ENCODE measurements around the gene NPTN.

Gene NPTN

DNA sequence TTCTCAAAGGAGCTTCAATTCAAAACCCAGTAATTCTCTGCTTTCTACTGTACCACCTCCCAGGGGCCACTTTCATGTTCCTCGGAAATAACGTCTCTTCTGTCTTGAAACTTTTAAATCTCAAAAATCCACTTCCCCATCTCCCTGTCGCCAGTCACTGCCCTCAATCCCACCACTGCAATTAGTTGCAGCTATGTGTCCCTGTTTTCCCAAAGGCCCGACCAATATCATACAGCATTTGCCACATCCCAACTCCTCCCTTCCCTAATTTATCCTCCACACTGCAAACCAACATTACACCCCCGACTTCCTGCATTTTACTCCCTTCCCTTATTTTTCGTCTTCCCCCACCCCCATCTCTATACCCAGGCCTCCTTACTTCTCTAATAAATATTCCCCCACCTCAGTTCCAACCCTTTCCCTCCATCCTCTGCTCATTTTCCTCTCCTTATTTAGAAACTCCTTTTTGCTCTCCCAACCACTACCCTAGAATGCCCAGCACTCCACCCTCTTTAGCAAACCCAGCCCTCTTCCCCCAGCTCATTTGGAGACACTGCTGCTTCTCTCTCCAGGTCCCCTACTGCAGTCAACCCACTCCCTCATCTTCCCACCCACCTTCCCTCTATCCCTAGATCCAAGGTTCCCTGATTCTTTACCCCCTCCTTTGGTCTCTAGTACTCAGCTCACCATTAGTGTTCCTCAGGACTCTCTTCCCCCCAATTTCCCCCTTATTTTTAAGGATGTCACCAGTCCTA, 1.1 kb downstream of the NPTN start:
- DNase-seq = peak in 1 of 2 donors; percentile 10

GRCh38 chr15:73630921-73631362, 2.2 kb downstream of the NPTN start:
- DNase-seq = no peak

GRCh38 chr15:73629798-73630429, 3.3 kb downstream of the NPTN start:
- DNase-seq = no peak

DNA sequence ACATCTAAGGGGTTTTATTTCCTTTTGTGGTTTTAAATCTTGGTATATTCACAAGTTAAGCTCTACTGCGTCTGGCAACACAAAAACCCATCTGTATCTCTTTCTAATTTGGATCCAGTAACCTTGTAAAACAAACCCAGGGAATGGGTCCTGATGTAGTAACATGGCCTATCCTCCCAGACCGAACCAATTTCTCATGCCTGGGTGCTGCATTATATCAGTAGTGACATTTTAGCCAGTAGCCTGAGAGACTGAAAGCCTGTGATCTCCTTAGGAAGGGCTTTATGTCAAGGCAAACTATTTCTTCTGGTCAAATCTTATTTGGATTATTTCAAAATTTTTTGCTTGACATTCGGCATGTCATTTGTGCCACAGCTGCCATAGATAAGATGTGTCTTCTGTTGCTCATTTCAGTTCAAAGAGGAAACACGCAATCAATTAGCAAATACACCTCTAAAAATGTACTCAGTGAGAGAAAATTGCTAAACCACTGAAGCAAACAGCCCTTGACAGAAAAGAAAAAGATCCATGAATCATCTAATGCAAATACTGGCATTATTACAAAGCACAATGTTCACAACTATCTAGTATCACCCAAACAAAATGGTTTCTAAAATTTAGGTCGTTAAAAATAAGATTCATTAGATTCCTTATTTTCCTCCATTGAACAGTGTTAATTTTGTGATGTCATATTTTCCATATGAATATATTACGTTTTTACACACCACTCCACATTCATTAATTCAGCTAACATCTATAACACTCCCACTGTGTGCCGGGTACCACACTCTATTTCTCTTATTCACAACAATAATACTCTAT, 4.0 kb downstream of the NPTN start:
- DNase-seq = no peak

- DNase-seq = no peak
Observed at GRCh38 chr15:73628102-73628501, 5.1 kb downstream of the NPTN start.

- no peak for DNase-seq
Observed at GRCh38 chr15:73626072-73626471, 7.1 kb downstream of the NPTN start.

DNA sequence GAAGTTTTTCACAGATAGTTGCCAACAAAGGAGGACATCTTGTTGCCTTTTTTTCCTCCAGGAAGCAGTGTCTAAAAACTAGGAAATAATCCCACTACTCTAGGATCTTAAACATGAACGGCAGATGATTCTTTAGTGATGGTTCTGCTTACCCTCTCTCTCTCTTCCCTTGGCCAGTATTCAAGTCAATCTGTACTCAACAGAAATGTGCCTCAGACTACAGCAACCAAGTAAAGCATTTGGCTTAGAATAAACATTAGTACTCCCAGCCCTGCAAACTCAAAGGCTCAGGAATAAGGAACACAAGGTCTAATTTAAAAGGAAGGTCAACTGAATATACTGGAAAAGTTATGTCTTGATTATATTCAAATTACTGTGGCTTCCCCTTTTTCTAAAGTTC, 8.7 kb downstream of the NPTN start:
- DNase-seq = no peak

GRCh38 chr15:73621286-73621826, 11.8 kb downstream of the NPTN start:
- DNase-seq = no peak

GRCh38 chr15:73620078-73620477, 13.1 kb downstream of the NPTN start:
- no peak for DNase-seq

GRCh38 chr15:73617913-73618312, 15.3 kb downstream of the NPTN start:
- DNase-seq = no peak

DNA sequence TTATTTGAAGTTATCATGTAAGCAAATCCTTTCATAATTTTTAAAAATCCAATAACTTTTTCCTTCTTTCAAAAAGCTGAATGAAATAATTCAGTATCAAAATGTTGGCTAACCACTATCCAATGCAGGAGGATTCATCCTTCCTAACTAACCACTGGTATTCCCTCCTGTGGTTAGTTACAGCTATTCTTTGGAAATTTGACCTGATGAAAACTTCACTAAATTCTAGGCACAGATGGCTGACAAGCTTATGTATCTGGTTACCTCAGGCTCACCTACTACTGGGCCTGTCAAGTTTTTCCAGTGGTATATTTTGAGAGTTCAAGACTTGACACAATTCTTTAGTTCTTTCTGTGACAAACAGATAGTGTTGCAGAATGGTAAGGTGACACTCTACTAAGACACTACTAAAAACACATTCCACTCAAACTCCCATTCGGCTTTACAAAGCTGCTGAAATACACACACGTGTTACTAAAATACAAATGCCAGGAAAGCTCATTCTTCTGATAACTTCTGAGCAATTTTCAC, 15.8 kb downstream of the NPTN start:
- DNase-seq = no peak

DNA sequence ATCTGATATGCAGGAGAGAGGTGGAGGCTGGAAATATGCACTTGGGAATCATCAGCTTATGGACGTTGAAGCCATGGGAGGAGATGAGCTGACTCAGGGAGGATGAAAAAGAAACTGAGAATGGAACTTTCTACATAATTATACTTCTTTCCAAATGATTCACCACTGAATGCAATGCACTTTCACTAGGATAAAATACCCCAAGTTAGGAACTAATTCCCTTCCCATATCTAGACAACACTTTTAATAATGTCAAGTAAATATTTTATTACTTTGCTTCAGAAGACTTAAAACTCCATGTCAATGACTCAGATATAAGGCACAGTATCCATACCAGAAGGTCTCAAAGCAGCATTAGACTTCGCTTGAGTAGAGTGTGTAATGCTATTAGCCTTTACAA, 24.2 kb downstream of the NPTN start:
- DNase-seq = no peak

GRCh38 chr15:73608475-73608874, 24.7 kb downstream of the NPTN start:
- DNase-seq = no peak

DNA sequence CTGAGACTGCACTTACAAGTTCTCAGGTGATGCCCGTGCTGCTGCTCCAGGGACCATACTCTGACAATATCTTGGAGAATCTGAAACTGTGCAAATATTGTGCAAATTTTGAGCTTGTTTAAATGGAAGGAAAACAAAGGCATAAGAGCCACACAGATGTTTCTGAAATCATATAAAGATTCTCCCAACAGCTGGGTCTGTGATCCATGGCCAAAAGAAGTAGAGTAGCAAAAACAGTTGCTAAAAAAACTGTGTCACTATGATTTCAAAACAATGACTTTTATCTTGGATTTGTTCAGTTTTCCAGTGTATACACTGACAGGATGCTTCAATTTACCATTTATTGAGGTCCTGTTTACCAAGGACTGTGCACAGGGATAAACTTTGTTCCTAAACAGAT, 25.3 kb downstream of the NPTN start:
- no peak for DNase-seq

DNA sequence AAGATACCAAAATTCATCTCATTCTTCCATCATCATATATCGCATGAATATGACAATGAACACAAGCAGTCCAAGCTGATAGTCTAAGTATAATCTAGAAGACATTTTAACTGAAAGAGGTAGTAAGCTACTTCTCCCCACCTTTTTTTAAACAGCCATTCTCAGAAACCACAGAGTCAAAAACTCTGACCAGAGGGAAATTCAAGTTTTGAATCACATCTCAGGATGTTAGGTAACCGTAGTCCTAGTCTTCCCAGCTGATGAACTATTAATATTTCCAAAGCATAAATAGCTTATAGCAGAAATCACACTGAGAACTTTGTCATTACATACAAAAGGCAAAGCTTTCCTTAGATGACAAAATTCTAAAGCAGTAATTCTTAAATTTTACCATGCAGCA, 25.8 kb downstream of the NPTN start:
- DNase-seq = no peak

- DNase-seq = no peak
Observed at GRCh38 chr15:73605759-73606436, 27.3 kb downstream of the NPTN start.

GRCh38 chr15:73604477-73604876, 28.7 kb downstream of the NPTN start:
- DNase-seq = no peak

- no peak for DNase-seq
Observed at GRCh38 chr15:73602992-73603391, 30.2 kb downstream of the NPTN start.

DNA sequence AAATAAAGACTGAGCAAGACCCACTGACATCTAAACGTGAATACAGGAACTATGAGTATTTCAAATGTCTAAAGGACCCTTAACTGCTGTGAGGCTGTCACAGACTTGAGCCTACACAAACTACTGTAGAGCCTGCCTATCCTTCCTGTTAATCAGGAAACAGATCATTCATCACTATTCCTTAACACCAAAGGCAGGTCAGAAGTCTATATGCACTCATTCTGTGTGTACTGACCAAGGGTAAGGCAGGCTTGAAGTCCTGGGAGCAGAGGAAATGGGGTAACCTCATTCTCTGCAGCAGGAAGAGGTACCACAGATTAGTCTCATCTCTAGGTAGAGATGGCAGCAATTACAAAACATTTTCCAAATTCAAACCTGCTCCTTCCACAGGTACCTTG, 30.7 kb downstream of the NPTN start:
- no peak for DNase-seq

DNA sequence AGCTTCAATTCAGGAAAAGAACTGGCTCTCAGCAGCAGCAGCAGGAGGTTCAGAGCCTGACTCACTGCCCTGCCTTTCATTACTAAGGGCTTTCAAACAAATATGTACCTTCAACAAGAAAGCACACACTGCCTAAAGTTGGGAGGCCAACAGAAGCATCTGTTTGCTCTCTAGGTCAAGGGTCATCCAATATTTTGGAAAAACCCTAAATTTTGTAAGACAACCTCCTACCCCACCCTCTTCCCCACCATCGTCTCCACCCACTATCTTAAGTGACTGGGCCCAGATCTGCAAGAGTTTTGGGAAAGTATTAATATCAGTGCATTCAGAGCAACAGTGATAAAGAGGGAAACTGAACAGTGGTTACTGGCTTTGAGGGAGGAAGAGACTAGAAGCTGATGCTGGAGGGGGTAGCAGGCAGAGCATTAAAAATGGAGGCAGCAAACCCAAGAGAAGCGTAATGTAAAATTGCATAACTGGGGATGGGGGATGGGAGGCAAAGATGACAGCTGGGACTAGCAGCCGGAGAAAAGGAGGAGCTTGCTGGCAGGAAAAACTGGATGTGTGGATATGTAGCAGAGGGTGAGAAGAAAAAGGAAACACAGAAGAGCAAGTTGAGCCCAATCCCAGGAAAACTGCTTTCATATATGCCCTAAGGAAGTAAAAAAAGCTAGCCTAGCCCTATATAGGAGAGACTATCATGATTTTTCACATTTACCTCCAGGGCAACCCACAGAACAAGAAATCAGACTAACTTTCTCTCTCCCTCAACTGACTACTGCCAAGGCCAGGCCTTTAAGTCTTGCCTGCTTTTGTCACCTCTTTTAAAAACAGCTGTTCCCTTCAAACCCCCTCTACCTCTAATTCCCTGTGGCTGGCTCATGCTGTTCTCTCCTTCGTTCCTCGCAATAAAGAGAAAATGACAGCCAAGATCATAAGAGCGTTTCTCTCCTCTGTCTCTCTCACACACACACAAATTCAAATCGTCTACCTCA, 31.4 kb downstream of the NPTN start:
- no peak for DNase-seq

Measured in stimulated activated CD4-positive, alpha-beta T cell treated with anti-CD3 and anti-CD28 coated beads, Interleukin-2, amount 100 ng/mL, for 48 hours (primary cell).